HEK293T (cell line): ENCODE data around the gene MYO18A.

ENCODE experiments used
- ARNT ChIP-seq: fragments of 450-650 bp; IDR thresholded peaks from 2 replicates; pipeline ENCODE4 v1.6.1; 2017; ENCODE audit warnings: mild to moderate bottlenecking
- BHLHE40 ChIP-seq: fragments of 450-650 bp; IDR thresholded peaks from 2 replicates; pipeline ENCODE4 v1.6.1; 2016; ENCODE audit warnings: mild to moderate bottlenecking, moderate library complexity, borderline replicate concordance
- ELF4 ChIP-seq: fragments of 450-650 bp; IDR thresholded peaks from 2 replicates; pipeline ENCODE4 v1.6.1; 2017; ENCODE audit warnings: antibody characterized with exemption
- FOXA1 ChIP-seq: fragments of 450-650 bp; IDR thresholded peaks from 2 replicates; pipeline ENCODE4 v1.6.1; 2016; ENCODE audit warnings: mild to moderate bottlenecking
- FOXM1 ChIP-seq: fragments of 450-650 bp; IDR thresholded peaks from 2 replicates; pipeline ENCODE4 v1.6.1; 2017; ENCODE audit warnings: mild to moderate bottlenecking, borderline replicate concordance
- HDGF ChIP-seq: fragments of 450-650 bp; IDR thresholded peaks from 2 replicates; pipeline ENCODE4 v1.6.1; 2017; ENCODE audit warnings: antibody characterized with exemption, borderline replicate concordance
- L3MBTL2 ChIP-seq: fragments of 450-650 bp; conservative IDR thresholded peaks from 2 replicates; pipeline ENCODE4 v1.6.1; 2016; ENCODE audit warnings: mild to moderate bottlenecking
- PKNOX1 ChIP-seq: fragments of 450-650 bp; IDR thresholded peaks from 2 replicates; pipeline ENCODE4 v1.6.1; 2016
- SP1 ChIP-seq: fragments of 450-650 bp; IDR thresholded peaks from 2 replicates; pipeline ENCODE4 v1.6.1; 2017
- SUZ12 ChIP-seq: fragments of 450-650 bp; IDR thresholded peaks from 2 replicates; pipeline ENCODE4 v1.6.1; 2016; ENCODE audit warnings: mild to moderate bottlenecking
- ZNF384 ChIP-seq: fragments of 450-650 bp; IDR thresholded peaks from 2 replicates; pipeline ENCODE4 v1.6.1; 2016

- no peak for TF ChIP-seq PKNOX1
- no peak for TF ChIP-seq BHLHE40
- no peak for TF ChIP-seq SUZ12
- TF ChIP-seq ELF4, result no peak
- no peak for TF ChIP-seq SP1
- no peak for TF ChIP-seq ARNT
- no peak for TF ChIP-seq FOXM1
- TF ChIP-seq FOXA1, result no peak
- no peak for TF ChIP-seq HDGF
- no peak for TF ChIP-seq ZNF384
- TF ChIP-seq L3MBTL2, result no peak
Measured at GRCh38 chr17:29084541-29085146, 95.6 kb downstream of the MYO18A start.
